ENCODE measurements around the gene DST. TPM values are rescaled to one million over a fixed set of nuclear protein-coding genes. Genes with fewer than 3 reads are reported as not detected.

DST gene
- total and polyA plus RNA-seq, 11 donors: 107 to 607 (median 366) TPM

DNA sequence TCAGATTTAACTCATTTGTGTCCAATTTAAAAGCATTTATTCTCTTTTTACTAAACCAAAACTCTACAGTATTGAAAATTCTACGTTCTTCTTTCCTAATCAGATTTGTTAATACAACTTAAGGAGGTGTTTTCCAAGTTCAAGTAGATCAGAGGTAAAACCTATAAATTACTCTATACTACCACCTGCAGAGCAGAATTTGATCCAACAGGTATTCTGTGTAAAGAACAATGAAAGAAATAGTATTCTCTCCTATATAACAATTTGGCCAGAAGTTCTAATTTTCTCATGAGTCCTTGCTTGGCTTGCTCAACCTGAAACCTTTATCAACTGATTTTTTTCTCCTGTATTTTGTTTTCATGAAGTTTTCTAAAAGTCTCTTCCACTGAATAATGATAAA lies 28.5 kb upstream of the DST start:
- H3K4me3 ChIP-seq: no peak overlapping the region
- H3K36me3 ChIP-seq: peaks cover 0 to 24% (median 0%) of the 10 kb centered on the region in 9 donors
- peaks cover 0 to 4% (median 0%) of the 10 kb centered on the region in 12 donors for H3K9me3 ChIP-seq
- 84 to 88% (median 86%) methylated on average over 1 of the region's 1 CpG for WGBS, 4 donors
- peaks cover 0 to 56% (median 36%) of the 10 kb centered on the region in 12 donors for H3K4me1 ChIP-seq
- H3K27ac ChIP-seq: peak overlapping the region in 10 of 12 donors; percentile 19 to 88 (median 64)
- no peak for ATAC-seq
- no peak for DNase-seq
- H3K27me3 ChIP-seq: no peaks in the 10 kb centered on the region
- intact Hi-C loops (cut with DNase I): no loop called here
- TF ChIP-seq, protein P1, sequence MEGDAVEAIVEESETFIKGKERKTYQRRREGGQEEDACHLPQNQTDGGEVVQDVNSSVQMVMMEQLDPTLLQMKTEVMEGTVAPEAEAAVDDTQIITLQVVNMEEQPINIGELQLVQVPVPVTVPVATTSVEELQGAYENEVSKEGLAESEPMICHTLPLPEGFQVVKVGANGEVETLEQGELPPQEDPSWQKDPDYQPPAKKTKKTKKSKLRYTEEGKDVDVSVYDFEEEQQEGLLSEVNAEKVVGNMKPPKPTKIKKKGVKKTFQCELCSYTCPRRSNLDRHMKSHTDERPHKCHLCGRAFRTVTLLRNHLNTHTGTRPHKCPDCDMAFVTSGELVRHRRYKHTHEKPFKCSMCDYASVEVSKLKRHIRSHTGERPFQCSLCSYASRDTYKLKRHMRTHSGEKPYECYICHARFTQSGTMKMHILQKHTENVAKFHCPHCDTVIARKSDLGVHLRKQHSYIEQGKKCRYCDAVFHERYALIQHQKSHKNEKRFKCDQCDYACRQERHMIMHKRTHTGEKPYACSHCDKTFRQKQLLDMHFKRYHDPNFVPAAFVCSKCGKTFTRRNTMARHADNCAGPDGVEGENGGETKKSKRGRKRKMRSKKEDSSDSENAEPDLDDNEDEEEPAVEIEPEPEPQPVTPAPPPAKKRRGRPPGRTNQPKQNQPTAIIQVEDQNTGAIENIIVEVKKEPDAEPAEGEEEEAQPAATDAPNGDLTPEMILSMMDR (IDR thresholded peaks at IDR 0.05): no peak
- TF ChIP-seq POLR2A (IDR thresholded peaks at IDR 0.05): no peak

DNA sequence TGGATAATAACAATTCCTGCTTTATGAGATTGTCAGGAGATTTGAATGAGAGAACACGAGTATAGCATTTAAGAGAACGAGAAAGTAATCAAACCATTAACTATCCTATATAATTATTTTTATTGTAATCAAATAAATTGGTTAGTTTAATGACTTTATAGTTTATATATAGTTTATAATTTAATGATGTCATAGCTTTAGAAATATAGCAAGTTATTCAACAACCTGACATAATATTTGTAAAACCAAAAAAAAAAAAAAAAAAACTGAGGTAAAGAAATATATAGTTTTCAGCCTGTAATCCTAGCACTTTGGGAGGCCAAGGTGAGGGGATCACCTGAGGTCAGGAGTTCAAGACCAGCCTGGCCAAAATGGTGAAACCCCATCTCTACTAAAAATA lies 26.4 kb upstream of the DST start:
- Histone ChIP-seq H3K27me3 (no peaks in the 10 kb centered on the region), H3K27ac (peak overlapping the region in 5 of 12 donors; percentile 24 to 51 (median 32)), H3K4me3 (no peak overlapping the region), H3K4me1 (peaks cover 0 to 62% (median 39%) of the 10 kb centered on the region in 12 donors), H3K36me3 (peaks cover 0 to 24% (median 0%) of the 10 kb centered on the region in 9 donors), H3K9me3 (no peaks in the 10 kb centered on the region)
- no peak for TF ChIP-seq POLR2A (IDR thresholded peaks at IDR 0.05)
- TF ChIP-seq, protein P1 (IDR thresholded peaks at IDR 0.05): no peak
- DNase-seq (no peak), ATAC-seq (no peak)
- 92 to 95% (median 94%) methylated on average over 2 of the region's 2 CpGs for WGBS, 4 donors
- intact Hi-C loops (cut with DNase I): no loop called here

DNA sequence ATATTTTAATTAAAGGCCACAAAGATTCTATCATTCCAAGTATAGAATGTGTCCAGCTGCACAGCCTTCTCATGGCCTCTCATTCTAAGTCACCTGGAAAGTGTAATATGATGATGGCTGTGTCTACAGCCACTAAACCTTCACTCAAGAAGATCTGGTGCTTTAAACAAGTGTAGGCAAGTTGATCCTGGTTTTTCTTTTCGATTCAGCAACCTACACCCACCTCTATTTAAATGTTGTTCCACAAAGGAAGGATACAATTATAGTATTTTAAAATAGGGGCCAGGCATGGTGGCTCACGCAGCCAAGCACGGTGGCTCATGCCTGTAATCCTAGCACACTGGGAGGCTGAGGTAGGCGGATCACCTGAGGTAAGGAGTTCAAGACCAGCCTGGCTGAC lies 25.5 kb upstream of the DST start:
- TF ChIP-seq POLR2A (IDR thresholded peaks at IDR 0.05): no peak
- TF ChIP-seq, protein P1 (IDR thresholded peaks at IDR 0.05): no peak
- DNase-seq (no peak), ATAC-seq (no peak)
- WGBS, 4 donors: 94 to 97% (median 96%) methylated on average over 4 of the region's 4 CpGs
- H3K9me3 ChIP-seq: no peaks in the 10 kb centered on the region
- peaks cover 0 to 62% (median 41%) of the 10 kb centered on the region in 12 donors for H3K4me1 ChIP-seq
- H3K27ac ChIP-seq: no peak overlapping the region
- no peak overlapping the region for H3K4me3 ChIP-seq
- peaks cover 0 to 24% (median 0%) of the 10 kb centered on the region in 9 donors for H3K36me3 ChIP-seq
- intact Hi-C loops (cut with DNase I): no loop called here
- no peaks in the 10 kb centered on the region for H3K27me3 ChIP-seq

DNA sequence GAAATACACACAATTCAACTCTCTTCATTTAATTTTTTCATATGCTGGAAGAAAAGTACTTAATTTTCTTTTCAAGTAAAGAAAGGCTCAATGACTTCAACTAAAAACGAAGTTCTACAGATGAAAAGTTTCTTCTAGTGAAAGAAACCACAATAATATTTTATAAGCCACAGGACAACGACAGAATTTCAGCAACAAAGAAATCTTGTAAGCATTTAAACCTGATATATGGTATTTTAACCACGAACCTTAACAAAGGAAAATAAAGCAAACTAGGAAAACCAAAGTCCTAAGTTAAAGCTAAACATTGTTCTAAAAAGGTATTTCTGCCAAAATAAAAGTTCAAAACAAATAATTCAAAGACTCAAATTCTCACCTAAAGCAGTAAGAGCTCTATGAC lies 24.6 kb upstream of the DST start:
- H3K9me3 ChIP-seq: no peaks in the 10 kb centered on the region
- peaks cover 0 to 64% (median 39%) of the 10 kb centered on the region in 12 donors for H3K4me1 ChIP-seq
- no peaks in the 10 kb centered on the region for H3K27me3 ChIP-seq
- ATAC-seq (no peak), DNase-seq (no peak)
- H3K36me3 ChIP-seq: peaks cover 0 to 24% (median 0%) of the 10 kb centered on the region in 9 donors
- intact Hi-C loops (cut with DNase I): no loop called here
- H3K4me3 ChIP-seq: no peak overlapping the region
- TF ChIP-seq, protein P1 (IDR thresholded peaks at IDR 0.05): no peak
- no peak for TF ChIP-seq POLR2A (IDR thresholded peaks at IDR 0.05)
- peak overlapping the region in 2 of 12 donors; percentile 1 to 4 for H3K27ac ChIP-seq
- 80 to 87% (median 81%) methylated on average over 3 of the region's 3 CpGs for WGBS, 4 donors

Data from heart left ventricle (tissue), 16 donors.